ENCODE results near the gene ASB15. TPM values are rescaled to one million over a fixed set of nuclear protein-coding genes. Genes with fewer than 3 reads are reported as not detected.

ASB15 gene
- total RNA-seq, 1 donor from 2014 or later = 2.6 TPM

DNA sequence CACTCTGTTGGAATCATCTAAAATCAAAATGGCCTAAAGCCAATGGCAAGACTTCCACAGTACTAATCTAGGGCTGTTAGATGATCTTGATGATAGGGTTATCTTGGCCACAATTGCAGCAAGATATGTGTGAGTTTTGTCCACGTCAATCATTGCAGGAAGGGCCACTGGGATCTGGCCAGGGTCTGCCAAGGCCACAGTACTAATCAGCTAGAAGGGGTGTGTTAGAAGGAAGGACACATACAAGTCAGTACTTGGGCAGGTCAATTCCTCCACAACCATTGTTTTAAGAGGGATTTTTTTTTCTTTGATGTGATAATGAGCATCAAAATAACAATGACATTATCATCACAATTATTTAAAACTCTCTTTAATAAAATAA lies 55.7 kb downstream of the ASB15 start:
- Histone ChIP-seq H3K4me3 (ENCODE audit: low read length in 3 of 3) (peak overlapping the region; percentile 73 to 95 (median 92)), H3K27ac (ENCODE audit: low read depth, low read length) (peak overlapping the region; percentile 98), H3K36me3 (ENCODE audit: control insufficient read depth in 3 of 3, insufficient read depth in 3 of 3, low read length in 3 of 3) (peaks cover 18 to 48% (median 19%) of the 10 kb centered on the region in 3 donors), H3K9ac (ENCODE audit: low read depth in 1 of 3, low read length in 3 of 3) (peak overlapping the region; percentile 93 to 99 (median 99)), H3K27me3 (ENCODE audit: control insufficient read depth in 3 of 3, insufficient read depth in 3 of 3, low read length in 3 of 3) (no peaks in the 10 kb centered on the region), H3K9me3 (ENCODE audit: control insufficient read depth in 3 of 3, low read length in 3 of 3) (no peaks in the 10 kb centered on the region), H3K4me1 (ENCODE audit: control insufficient read depth in 3 of 3, insufficient read depth in 3 of 3, low read length in 3 of 3) (peaks cover 4 to 8% (median 4%) of the 10 kb centered on the region in 3 donors)

DNA sequence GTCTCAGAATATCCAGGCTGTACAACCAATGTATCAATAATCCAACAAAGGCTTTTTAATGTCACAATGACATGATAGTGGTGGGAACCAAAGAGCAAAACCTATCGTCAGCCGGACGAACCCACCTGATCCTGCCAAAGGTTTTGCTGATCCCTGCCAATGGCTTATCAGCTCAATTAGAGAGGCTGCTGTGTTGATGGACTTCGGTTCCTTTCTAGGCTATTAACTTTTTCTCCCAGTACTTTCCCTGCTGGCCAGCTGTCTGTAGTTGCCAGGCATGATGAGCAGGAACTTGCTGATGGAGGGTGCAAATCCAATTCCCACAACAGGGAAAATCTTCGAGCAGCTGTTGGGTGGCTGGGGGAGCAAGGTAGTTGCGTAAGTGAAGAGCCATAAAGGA lies 56.4 kb downstream of the ASB15 start:
- Histone ChIP-seq H3K36me3 (ENCODE audit: control insufficient read depth in 3 of 3, insufficient read depth in 3 of 3, low read length in 3 of 3) (peaks cover 21 to 52% (median 26%) of the 10 kb centered on the region in 3 donors), H3K9me3 (ENCODE audit: control insufficient read depth in 3 of 3, low read length in 3 of 3) (no peaks in the 10 kb centered on the region), H3K27me3 (ENCODE audit: control insufficient read depth in 3 of 3, insufficient read depth in 3 of 3, low read length in 3 of 3) (no peaks in the 10 kb centered on the region), H3K9ac (ENCODE audit: low read depth in 1 of 3, low read length in 3 of 3) (peak overlapping the region; percentile 93 to 99 (median 99)), H3K27ac (ENCODE audit: low read depth, low read length) (peak overlapping the region; percentile 98), H3K4me1 (ENCODE audit: control insufficient read depth in 3 of 3, insufficient read depth in 3 of 3, low read length in 3 of 3) (peaks cover 6 to 12% (median 7%) of the 10 kb centered on the region in 3 donors), H3K4me3 (ENCODE audit: low read length in 3 of 3) (peak overlapping the region; percentile 73 to 95 (median 92))

DNA sequence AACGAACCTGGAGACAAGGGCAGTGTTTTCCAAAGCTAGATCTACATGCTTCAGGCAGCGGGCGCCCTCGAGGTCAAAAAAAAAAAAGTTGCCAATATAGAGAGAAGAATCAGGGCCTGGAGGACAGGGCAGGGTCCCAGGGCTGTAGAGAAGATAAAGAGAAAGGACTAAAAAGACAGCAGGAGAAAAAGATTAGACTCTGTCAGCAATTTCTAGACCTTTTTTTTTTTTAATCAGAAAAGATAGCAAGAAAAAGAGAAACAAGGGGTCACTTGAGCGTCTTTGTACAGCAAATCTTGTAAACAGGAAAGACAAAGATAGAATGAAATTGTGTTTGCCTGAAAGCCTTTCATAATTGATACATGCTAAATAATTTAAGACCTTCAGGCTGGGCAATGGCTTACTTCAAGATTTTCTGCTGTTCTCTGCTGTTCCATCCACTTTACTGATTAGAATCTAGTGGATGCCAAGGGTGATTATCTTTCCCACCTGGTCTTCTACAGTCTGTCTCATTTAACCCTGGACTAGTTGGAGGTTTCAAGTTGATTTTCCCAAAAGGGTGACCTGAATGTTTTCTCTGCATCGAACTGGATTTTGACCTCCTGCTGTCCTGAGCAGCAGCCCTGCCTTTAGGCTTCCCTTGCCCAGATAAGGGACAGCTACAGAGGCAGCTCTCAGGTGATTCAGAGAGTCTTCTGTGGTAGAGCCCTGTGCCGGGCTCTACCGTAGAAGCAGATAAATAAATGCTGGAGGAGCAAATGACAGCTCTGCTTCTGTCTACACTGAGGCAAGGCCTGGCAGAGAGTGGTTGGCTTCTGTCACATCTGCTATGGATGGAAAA lies 59.1 kb downstream of the ASB15 start:
- Histone ChIP-seq H3K27me3 (ENCODE audit: control insufficient read depth in 3 of 3, insufficient read depth in 3 of 3, low read length in 3 of 3) (no peaks in the 10 kb centered on the region), H3K4me1 (ENCODE audit: control insufficient read depth in 3 of 3, insufficient read depth in 3 of 3, low read length in 3 of 3) (peaks cover 13 to 29% (median 19%) of the 10 kb centered on the region in 3 donors), H3K36me3 (ENCODE audit: control insufficient read depth in 3 of 3, insufficient read depth in 3 of 3, low read length in 3 of 3) (peaks cover 27 to 63% (median 42%) of the 10 kb centered on the region in 3 donors), H3K9ac (ENCODE audit: low read depth in 1 of 3, low read length in 3 of 3) (peak overlapping the region; percentile 75 to 99 (median 93)), H3K4me3 (ENCODE audit: low read length in 3 of 3) (peak overlapping the region; percentile 73 to 95 (median 92)), H3K27ac (ENCODE audit: low read depth, low read length) (peak overlapping the region; percentile 98), H3K9me3 (ENCODE audit: control insufficient read depth in 3 of 3, low read length in 3 of 3) (no peaks in the 10 kb centered on the region)

DNA sequence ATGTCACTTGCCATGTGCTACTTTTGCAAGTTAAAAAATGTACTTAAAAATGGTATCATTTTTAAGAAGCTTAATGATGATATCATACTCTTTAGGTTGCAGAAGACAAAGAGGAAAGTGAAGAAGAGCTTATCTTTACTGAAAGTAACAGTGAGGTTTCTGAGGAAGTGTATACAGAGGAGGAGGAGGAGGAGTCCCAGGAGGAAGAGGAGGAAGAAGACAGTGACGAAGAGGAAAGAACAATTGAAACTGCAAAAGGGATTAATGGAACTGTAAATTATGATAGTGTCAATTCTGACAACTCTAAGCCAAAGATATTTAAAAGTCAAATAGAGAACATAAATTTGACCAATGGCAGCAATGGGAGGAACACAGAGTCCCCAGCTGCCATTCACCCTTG lies 60.1 kb downstream of the ASB15 start:
- H3K4me1 ChIP-seq (ENCODE audit: control insufficient read depth in 3 of 3, insufficient read depth in 3 of 3, low read length in 3 of 3) = peaks cover 13 to 38% (median 22%) of the 10 kb centered on the region in 3 donors
- peaks cover 25 to 53% (median 42%) of the 10 kb centered on the region in 3 donors for H3K36me3 ChIP-seq (ENCODE audit: control insufficient read depth in 3 of 3, insufficient read depth in 3 of 3, low read length in 3 of 3)
- peak overlapping the region; percentile 57 for H3K27ac ChIP-seq (ENCODE audit: low read depth, low read length)
- no peaks in the 10 kb centered on the region for H3K27me3 ChIP-seq (ENCODE audit: control insufficient read depth in 3 of 3, insufficient read depth in 3 of 3, low read length in 3 of 3)
- H3K9me3 ChIP-seq (ENCODE audit: control insufficient read depth in 3 of 3, low read length in 3 of 3) = no peaks in the 10 kb centered on the region
- peak overlapping the region in 1 of 3 donors; percentile 99 for H3K9ac ChIP-seq (ENCODE audit: low read depth in 1 of 3, low read length in 3 of 3)
- H3K4me3 ChIP-seq (ENCODE audit: low read length in 3 of 3) = peak overlapping the region; percentile 73 to 95 (median 77)

DNA sequence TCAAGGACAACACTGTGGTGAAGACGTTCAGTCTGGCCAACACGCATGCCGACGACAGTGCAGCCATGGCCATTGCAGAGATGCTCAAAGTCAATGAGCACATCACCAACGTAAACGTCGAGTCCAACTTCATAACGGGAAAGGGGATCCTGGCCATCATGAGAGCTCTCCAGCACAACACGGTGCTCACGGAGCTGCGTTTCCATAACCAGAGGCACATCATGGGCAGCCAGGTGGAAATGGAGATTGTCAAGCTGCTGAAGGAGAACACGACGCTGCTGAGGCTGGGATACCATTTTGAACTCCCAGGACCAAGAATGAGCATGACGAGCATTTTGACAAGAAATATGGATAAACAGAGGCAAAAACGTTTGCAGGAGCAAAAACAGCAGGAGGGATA lies 60.7 kb downstream of the ASB15 start:
- Histone ChIP-seq H3K4me3 (ENCODE audit: low read length in 3 of 3) (peak overlapping the region; percentile 73 to 95 (median 77)), H3K36me3 (ENCODE audit: control insufficient read depth in 3 of 3, insufficient read depth in 3 of 3, low read length in 3 of 3) (peaks cover 25 to 48% (median 42%) of the 10 kb centered on the region in 3 donors), H3K9ac (ENCODE audit: low read depth in 1 of 3, low read length in 3 of 3) (peak overlapping the region; percentile 27 to 99 (median 35)), H3K27ac (ENCODE audit: low read depth, low read length) (peak overlapping the region; percentile 57), H3K27me3 (ENCODE audit: control insufficient read depth in 3 of 3, insufficient read depth in 3 of 3, low read length in 3 of 3) (no peaks in the 10 kb centered on the region), H3K4me1 (ENCODE audit: control insufficient read depth in 3 of 3, insufficient read depth in 3 of 3, low read length in 3 of 3) (peaks cover 13 to 38% (median 22%) of the 10 kb centered on the region in 3 donors), H3K9me3 (ENCODE audit: control insufficient read depth in 3 of 3, low read length in 3 of 3) (no peaks in the 10 kb centered on the region)

DNA sequence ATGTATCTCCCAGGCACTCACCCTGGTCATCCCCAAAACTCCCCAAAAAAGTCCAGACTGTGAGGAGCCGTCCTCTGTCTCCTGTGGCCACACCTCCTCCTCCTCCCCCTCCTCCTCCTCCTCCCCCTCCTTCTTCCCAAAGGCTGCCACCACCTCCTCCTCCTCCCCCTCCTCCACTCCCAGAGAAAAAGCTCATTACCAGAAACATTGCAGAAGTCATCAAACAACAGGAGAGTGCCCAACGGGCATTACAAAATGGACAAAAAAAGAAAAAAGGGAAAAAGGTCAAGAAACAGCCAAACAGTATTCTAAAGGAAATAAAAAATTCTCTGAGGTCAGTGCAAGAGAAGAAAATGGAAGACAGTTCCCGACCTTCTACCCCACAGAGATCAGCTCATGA lies 61.1 kb downstream of the ASB15 start:
- peak overlapping the region; percentile 57 for H3K27ac ChIP-seq (ENCODE audit: low read depth, low read length)
- H3K36me3 ChIP-seq (ENCODE audit: control insufficient read depth in 3 of 3, insufficient read depth in 3 of 3, low read length in 3 of 3) = peaks cover 24 to 44% (median 42%) of the 10 kb centered on the region in 3 donors
- H3K9me3 ChIP-seq (ENCODE audit: control insufficient read depth in 3 of 3, low read length in 3 of 3) = no peaks in the 10 kb centered on the region
- H3K4me3 ChIP-seq (ENCODE audit: low read length in 3 of 3) = peak overlapping the region; percentile 73 to 95 (median 77)
- no peaks in the 10 kb centered on the region for H3K27me3 ChIP-seq (ENCODE audit: control insufficient read depth in 3 of 3, insufficient read depth in 3 of 3, low read length in 3 of 3)
- H3K4me1 ChIP-seq (ENCODE audit: control insufficient read depth in 3 of 3, insufficient read depth in 3 of 3, low read length in 3 of 3) = peaks cover 13 to 38% (median 22%) of the 10 kb centered on the region in 3 donors
- H3K9ac ChIP-seq (ENCODE audit: low read depth in 1 of 3, low read length in 3 of 3) = peak overlapping the region; percentile 35 to 99 (median 73)

DNA sequence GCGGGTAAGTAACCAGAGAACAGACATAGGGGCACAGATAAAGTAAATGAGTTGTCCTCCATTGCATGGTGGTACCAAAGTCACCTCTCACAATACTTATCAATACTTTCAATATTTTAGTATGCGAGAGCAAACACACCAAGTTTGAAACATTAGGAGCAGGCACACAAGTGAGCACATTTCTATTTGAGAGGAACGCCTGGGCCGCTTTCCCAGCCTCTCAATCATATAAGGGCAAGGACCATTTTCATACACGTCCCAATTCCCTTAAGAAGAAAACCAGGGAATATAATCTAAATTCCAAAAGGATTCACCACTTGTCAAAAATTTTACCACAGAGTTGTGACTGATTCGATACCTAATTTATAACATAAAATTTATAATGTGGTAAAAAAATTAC lies 61.6 kb downstream of the ASB15 start:
- peak overlapping the region; percentile 57 for H3K27ac ChIP-seq (ENCODE audit: low read depth, low read length)
- peak overlapping the region; percentile 73 to 95 (median 77) for H3K4me3 ChIP-seq (ENCODE audit: low read length in 3 of 3)
- H3K36me3 ChIP-seq (ENCODE audit: control insufficient read depth in 3 of 3, insufficient read depth in 3 of 3, low read length in 3 of 3) = peaks cover 19 to 40% (median 37%) of the 10 kb centered on the region in 3 donors
- peaks cover 13 to 34% (median 22%) of the 10 kb centered on the region in 3 donors for H3K4me1 ChIP-seq (ENCODE audit: control insufficient read depth in 3 of 3, insufficient read depth in 3 of 3, low read length in 3 of 3)
- H3K9ac ChIP-seq (ENCODE audit: low read depth in 1 of 3, low read length in 3 of 3) = peak overlapping the region; percentile 35 to 99 (median 73)
- no peaks in the 10 kb centered on the region for H3K9me3 ChIP-seq (ENCODE audit: control insufficient read depth in 3 of 3, low read length in 3 of 3)
- H3K27me3 ChIP-seq (ENCODE audit: control insufficient read depth in 3 of 3, insufficient read depth in 3 of 3, low read length in 3 of 3) = no peaks in the 10 kb centered on the region

DNA sequence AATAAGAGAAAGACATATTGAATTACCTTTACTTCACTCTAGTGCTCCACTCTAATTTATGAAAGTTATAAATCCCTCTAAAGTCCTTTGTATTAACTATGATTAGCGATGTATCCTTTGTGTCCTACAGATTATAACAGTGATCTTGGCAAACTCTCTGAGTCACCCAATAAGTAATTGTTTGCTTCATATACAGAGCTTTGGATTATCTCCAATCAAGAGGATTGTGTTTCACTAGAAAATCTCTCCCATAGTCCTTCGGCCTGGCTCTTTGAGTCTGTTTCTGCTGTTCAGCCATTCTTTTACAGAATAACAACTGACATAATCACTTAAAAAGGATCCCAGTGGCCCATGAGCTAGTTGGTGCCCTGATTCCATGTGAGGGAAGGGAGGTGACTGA lies 63.5 kb downstream of the ASB15 start:
- H3K27ac ChIP-seq (ENCODE audit: low read depth, low read length) = peak overlapping the region; percentile 60
- peaks cover 13 to 37% (median 22%) of the 10 kb centered on the region in 3 donors for H3K4me1 ChIP-seq (ENCODE audit: control insufficient read depth in 3 of 3, insufficient read depth in 3 of 3, low read length in 3 of 3)
- peak overlapping the region in 2 of 3 donors; percentile 45 to 52 for H3K4me3 ChIP-seq (ENCODE audit: low read length in 3 of 3)

DNA sequence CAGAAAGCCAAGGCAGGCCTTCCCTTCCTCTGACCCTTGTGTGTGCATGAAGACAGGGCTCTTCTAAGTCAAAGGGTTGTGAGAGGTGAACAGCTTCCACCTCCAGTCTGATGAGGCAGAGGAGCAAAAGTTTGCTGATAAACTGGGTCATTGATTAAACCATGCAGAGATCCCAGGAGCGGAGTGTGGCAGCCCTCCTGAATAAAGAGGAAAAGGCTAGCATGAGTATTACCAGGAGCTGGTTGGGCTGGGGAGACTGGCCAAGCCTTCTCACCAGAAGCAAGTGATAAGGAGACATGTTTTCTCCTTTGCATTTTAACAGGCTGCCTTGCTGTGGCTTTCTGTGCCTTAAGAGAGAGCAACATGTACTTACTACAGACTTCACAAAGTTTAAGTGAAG lies 64.3 kb downstream of the ASB15 start:
- Histone ChIP-seq H3K9me3 (ENCODE audit: control insufficient read depth in 3 of 3, low read length in 3 of 3) (no peaks in the 10 kb centered on the region), H3K9ac (ENCODE audit: low read depth in 1 of 3, low read length in 3 of 3) (peak overlapping the region; percentile 33 to 66 (median 39)), H3K27ac (ENCODE audit: low read depth, low read length) (peak overlapping the region; percentile 60), H3K4me3 (ENCODE audit: low read length in 3 of 3) (peak overlapping the region in 2 of 3 donors; percentile 45 to 52), H3K4me1 (ENCODE audit: control insufficient read depth in 3 of 3, insufficient read depth in 3 of 3, low read length in 3 of 3) (peaks cover 13 to 37% (median 22%) of the 10 kb centered on the region in 3 donors), H3K27me3 (ENCODE audit: control insufficient read depth in 3 of 3, insufficient read depth in 3 of 3, low read length in 3 of 3) (no peaks in the 10 kb centered on the region), H3K36me3 (ENCODE audit: control insufficient read depth in 3 of 3, insufficient read depth in 3 of 3, low read length in 3 of 3) (peaks cover 15 to 26% (median 21%) of the 10 kb centered on the region in 3 donors)

More for the DNA sequence above, 63.5 kb downstream of the ASB15 start:
- no peaks in the 10 kb centered on the region for H3K9me3 ChIP-seq (ENCODE audit: control insufficient read depth in 3 of 3, low read length in 3 of 3)
- H3K27me3 ChIP-seq (ENCODE audit: control insufficient read depth in 3 of 3, insufficient read depth in 3 of 3, low read length in 3 of 3) = no peaks in the 10 kb centered on the region
- peak overlapping the region; percentile 33 to 66 (median 39) for H3K9ac ChIP-seq (ENCODE audit: low read depth in 1 of 3, low read length in 3 of 3)
- peaks cover 15 to 26% (median 24%) of the 10 kb centered on the region in 3 donors for H3K36me3 ChIP-seq (ENCODE audit: control insufficient read depth in 3 of 3, insufficient read depth in 3 of 3, low read length in 3 of 3)

DNA sequence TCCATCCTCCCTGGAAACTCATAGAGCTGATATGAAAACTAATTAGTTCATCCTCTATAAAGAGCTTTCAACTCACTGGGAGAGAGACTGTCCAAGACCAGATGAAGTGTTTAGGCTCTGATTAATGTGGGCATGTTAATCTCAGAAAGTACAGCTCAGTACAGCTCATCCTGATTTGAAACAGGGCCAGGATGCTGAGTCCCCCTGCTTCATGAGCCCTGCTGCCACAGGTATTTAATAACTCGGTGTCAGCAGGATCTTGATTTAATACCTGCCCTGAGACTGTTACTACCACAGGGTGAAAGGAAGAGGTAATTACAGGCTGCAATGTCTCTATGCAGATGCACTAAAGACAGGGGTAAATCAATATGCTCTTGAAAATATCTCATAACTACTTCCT lies 64.9 kb downstream of the ASB15 start:
- Histone ChIP-seq H3K9me3 (ENCODE audit: control insufficient read depth in 3 of 3, low read length in 3 of 3) (no peaks in the 10 kb centered on the region), H3K4me3 (ENCODE audit: low read length in 3 of 3) (no peak overlapping the region), H3K4me1 (ENCODE audit: control insufficient read depth in 3 of 3, insufficient read depth in 3 of 3, low read length in 3 of 3) (peaks cover 13 to 37% (median 22%) of the 10 kb centered on the region in 3 donors), H3K36me3 (ENCODE audit: control insufficient read depth in 3 of 3, insufficient read depth in 3 of 3, low read length in 3 of 3) (peaks cover 12 to 26% (median 21%) of the 10 kb centered on the region in 3 donors), H3K27ac (ENCODE audit: low read depth, low read length) (peak overlapping the region; percentile 60), H3K27me3 (ENCODE audit: control insufficient read depth in 3 of 3, insufficient read depth in 3 of 3, low read length in 3 of 3) (no peaks in the 10 kb centered on the region), H3K9ac (ENCODE audit: low read depth in 1 of 3, low read length in 3 of 3) (no peak overlapping the region)

All from skeletal muscle tissue (tissue), 4 donors.